Measurements from ENCODE around the gene TTC28.

Gene TTC28

DNA sequence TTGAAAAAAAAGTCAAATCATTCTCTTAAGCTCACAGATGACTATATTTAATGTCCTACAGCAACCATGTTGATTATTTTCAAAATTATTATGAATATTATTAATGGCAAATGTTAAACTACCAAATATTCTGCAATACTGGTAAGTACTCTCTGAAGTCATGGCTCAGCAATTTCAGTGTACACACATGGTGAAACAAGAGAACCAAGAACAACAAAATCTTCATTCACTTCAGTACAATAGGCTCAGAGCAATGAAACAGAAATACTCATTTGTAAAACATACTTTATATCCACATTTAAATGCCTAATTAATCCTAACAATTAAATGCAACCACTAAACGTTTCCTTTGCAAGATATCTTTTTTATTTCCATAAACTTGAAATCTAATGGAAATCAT, 347.2 kb downstream of the TTC28 start:
- Histone ChIP-seq H3K4ac (ENCODE audit: low read depth in 1 of 2, low read length in 2 of 2) (no peak overlapping the region), H2BK12ac (ENCODE audit: low read length in 2 of 2) (no peak overlapping the region), H2BK120ac (ENCODE audit: low read depth, low read length) (no peak overlapping the region), H3K4me3 (ENCODE audit: insufficient read depth in 1 of 2, low read depth in 1 of 2, low read length in 2 of 2) (no peak overlapping the region), H3K79me1 (replicated peaks; ENCODE audit: low read length, poor library complexity, severe bottlenecking) (peaks cover 2% of the 10 kb centered on the region), H2AFZ (ENCODE audit: low read depth, low read length) (no peak overlapping the region), H3K23ac (ENCODE audit: low read length in 2 of 2) (no peak overlapping the region), H3K27me3 (ENCODE audit: control insufficient read depth in 1 of 2, insufficient read depth in 1 of 2, low read length in 2 of 2) (no peaks in the 10 kb centered on the region), H3K9me3 (ENCODE audit: control insufficient read depth, low read length) (no peaks in the 10 kb centered on the region), H3K18ac (ENCODE audit: low read depth in 1 of 2, low read length in 2 of 2) (no peak overlapping the region), H2AK5ac (ENCODE audit: low read length, severe bottlenecking) (no peak overlapping the region), H3K27ac (ENCODE audit: low read length, poor library complexity, severe bottlenecking) (no peak overlapping the region), H2BK5ac (ENCODE audit: low read depth, low read length, poor library complexity, severe bottlenecking) (no peak overlapping the region), H3K36me3 (ENCODE audit: control insufficient read depth in 1 of 2, insufficient read depth in 2 of 2, low read depth in 1 of 2, low read length in 2 of 2) (no peaks in the 10 kb centered on the region), H3K9ac (ENCODE audit: low read length) (no peak overlapping the region), H4K91ac (ENCODE audit: low read length) (no peak overlapping the region), H4K8ac (ENCODE audit: low read length) (no peak overlapping the region), H3K14ac (ENCODE audit: low read length in 2 of 2) (no peak overlapping the region), H3K4me2 (ENCODE audit: low read length, poor library complexity, severe bottlenecking) (no peak overlapping the region), H2BK15ac (ENCODE audit: low read depth, poor library complexity, severe bottlenecking) (no peak overlapping the region), H3K4me1 (ENCODE audit: control insufficient read depth, insufficient read depth, low read depth, low read length) (no peaks in the 10 kb centered on the region)
- 83% methylated on average over 1 of the region's 1 CpG for WGBS
- DNase-seq = no peak

DNA sequence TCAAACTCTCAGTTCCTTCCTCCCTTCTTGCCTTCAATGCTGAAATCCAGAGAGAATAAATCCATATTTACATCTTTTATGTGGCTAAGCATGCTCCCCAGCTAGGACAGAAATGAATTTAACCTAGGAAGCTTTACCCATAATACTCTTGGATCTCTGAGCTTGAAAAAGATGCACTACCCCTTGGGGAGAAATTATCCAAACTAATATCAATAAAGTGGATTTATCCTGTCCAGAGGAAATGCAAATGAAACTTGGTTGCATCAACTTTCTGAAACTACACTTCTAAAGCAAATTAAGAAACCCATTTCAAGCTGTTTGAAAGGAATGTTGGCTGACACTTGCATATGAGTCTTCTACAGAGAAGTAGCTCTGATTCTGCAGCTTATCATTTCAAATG, 347.9 kb downstream of the TTC28 start:
- Histone ChIP-seq H3K27me3 (ENCODE audit: control insufficient read depth in 1 of 2, insufficient read depth in 1 of 2, low read length in 2 of 2) (no peaks in the 10 kb centered on the region), H3K23ac (ENCODE audit: low read length in 2 of 2) (no peak overlapping the region), H3K4me1 (ENCODE audit: control insufficient read depth, insufficient read depth, low read depth, low read length) (no peaks in the 10 kb centered on the region), H2AK5ac (ENCODE audit: low read length, severe bottlenecking) (no peak overlapping the region), H3K9ac (ENCODE audit: low read length) (no peak overlapping the region), H3K79me1 (replicated peaks; ENCODE audit: low read length, poor library complexity, severe bottlenecking) (peaks cover 2% of the 10 kb centered on the region), H3K14ac (ENCODE audit: low read length in 2 of 2) (no peak overlapping the region), H3K27ac (ENCODE audit: low read length, poor library complexity, severe bottlenecking) (no peak overlapping the region), H2BK5ac (ENCODE audit: low read depth, low read length, poor library complexity, severe bottlenecking) (no peak overlapping the region), H3K4me2 (ENCODE audit: low read length, poor library complexity, severe bottlenecking) (no peak overlapping the region), H2AFZ (ENCODE audit: low read depth, low read length) (no peak overlapping the region), H3K4ac (ENCODE audit: low read depth in 1 of 2, low read length in 2 of 2) (no peak overlapping the region), H3K36me3 (ENCODE audit: control insufficient read depth in 1 of 2, insufficient read depth in 2 of 2, low read depth in 1 of 2, low read length in 2 of 2) (no peaks in the 10 kb centered on the region), H3K4me3 (ENCODE audit: insufficient read depth in 1 of 2, low read depth in 1 of 2, low read length in 2 of 2) (no peak overlapping the region), H4K91ac (ENCODE audit: low read length) (no peak overlapping the region), H3K18ac (ENCODE audit: low read depth in 1 of 2, low read length in 2 of 2) (no peak overlapping the region), H2BK12ac (ENCODE audit: low read length in 2 of 2) (no peak overlapping the region), H4K8ac (ENCODE audit: low read length) (no peak overlapping the region), H2BK15ac (ENCODE audit: low read depth, poor library complexity, severe bottlenecking) (no peak overlapping the region), H2BK120ac (ENCODE audit: low read depth, low read length) (no peak overlapping the region), H3K9me3 (ENCODE audit: control insufficient read depth, low read length) (no peaks in the 10 kb centered on the region)
- no peak for DNase-seq

DNA sequence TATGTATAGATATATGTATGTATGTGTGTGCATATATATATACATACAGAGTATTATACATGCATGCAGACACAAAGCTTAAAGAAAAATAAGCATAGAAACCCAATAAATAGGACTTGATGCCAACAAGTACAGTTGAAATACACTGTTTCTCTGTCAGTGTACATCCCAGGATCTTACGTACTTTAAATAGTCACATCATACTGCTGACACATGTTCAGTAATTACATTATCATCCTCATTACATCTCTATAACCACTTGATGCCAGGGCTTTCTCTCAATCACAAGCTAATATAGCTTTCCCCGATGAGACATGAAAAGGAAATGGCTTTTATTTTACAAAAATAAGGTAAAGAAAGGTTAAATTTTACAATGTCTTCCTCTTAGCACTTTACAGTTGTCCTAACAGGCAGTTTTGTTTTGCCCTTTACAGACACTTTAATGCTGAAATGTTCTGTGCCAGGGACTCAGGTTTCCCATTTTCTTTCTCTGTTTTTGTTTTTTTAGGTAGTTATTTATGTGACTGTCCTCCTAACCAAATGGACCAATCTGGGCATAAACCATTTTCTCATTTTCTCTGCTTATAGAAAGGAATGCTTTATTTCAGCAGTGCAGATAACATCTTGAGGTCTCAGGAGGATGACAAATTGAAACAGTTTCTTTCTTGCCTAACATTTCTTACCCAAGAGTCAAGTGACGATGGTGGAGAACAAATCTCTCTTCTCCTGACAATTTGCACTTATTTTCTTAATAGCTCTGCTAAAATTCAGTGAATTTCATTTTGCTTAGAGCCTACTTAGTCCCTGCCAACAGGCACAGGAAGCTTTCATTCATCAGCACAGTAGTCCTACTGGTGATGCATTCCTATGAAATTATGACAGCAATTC, 350.2 kb downstream of the TTC28 start:
- no peak overlapping the region for H2BK15ac ChIP-seq (ENCODE audit: low read depth, poor library complexity, severe bottlenecking)
- peak; percentile 58 for DNase-seq
- WGBS = 84% methylated on average over 2 of the region's 3 CpGs
- H3K14ac ChIP-seq (ENCODE audit: low read length in 2 of 2) = no peak overlapping the region
- H3K9ac ChIP-seq (ENCODE audit: low read length) = peak overlapping the region; percentile 27
- H3K27me3 ChIP-seq (ENCODE audit: control insufficient read depth in 1 of 2, insufficient read depth in 1 of 2, low read length in 2 of 2) = no peaks in the 10 kb centered on the region
- H3K9me3 ChIP-seq (ENCODE audit: control insufficient read depth, low read length) = no peaks in the 10 kb centered on the region
- H2BK120ac ChIP-seq (ENCODE audit: low read depth, low read length) = no peak overlapping the region
- no peak overlapping the region for H2AFZ ChIP-seq (ENCODE audit: low read depth, low read length)
- no peak overlapping the region for H3K18ac ChIP-seq (ENCODE audit: low read depth in 1 of 2, low read length in 2 of 2)
- no peak overlapping the region for H2BK5ac ChIP-seq (ENCODE audit: low read depth, low read length, poor library complexity, severe bottlenecking)
- no peaks in the 10 kb centered on the region for H3K36me3 ChIP-seq (ENCODE audit: control insufficient read depth in 1 of 2, insufficient read depth in 2 of 2, low read depth in 1 of 2, low read length in 2 of 2)
- H3K79me1 ChIP-seq (replicated peaks; ENCODE audit: low read length, poor library complexity, severe bottlenecking) = peaks cover 2% of the 10 kb centered on the region
- H3K27ac ChIP-seq (ENCODE audit: low read length, poor library complexity, severe bottlenecking) = no peak overlapping the region
- H3K4me1 ChIP-seq (ENCODE audit: control insufficient read depth, insufficient read depth, low read depth, low read length) = no peaks in the 10 kb centered on the region
- H2BK12ac ChIP-seq (ENCODE audit: low read length in 2 of 2) = no peak overlapping the region
- no peak overlapping the region for H3K4me2 ChIP-seq (ENCODE audit: low read length, poor library complexity, severe bottlenecking)
- no peak overlapping the region for H4K91ac ChIP-seq (ENCODE audit: low read length)
- H4K8ac ChIP-seq (ENCODE audit: low read length) = no peak overlapping the region
- no peak overlapping the region for H3K23ac ChIP-seq (ENCODE audit: low read length in 2 of 2)
- H3K4me3 ChIP-seq (ENCODE audit: insufficient read depth in 1 of 2, low read depth in 1 of 2, low read length in 2 of 2) = no peak overlapping the region
- no peak overlapping the region for H2AK5ac ChIP-seq (ENCODE audit: low read length, severe bottlenecking)
- no peak overlapping the region for H3K4ac ChIP-seq (ENCODE audit: low read depth in 1 of 2, low read length in 2 of 2)

DNA sequence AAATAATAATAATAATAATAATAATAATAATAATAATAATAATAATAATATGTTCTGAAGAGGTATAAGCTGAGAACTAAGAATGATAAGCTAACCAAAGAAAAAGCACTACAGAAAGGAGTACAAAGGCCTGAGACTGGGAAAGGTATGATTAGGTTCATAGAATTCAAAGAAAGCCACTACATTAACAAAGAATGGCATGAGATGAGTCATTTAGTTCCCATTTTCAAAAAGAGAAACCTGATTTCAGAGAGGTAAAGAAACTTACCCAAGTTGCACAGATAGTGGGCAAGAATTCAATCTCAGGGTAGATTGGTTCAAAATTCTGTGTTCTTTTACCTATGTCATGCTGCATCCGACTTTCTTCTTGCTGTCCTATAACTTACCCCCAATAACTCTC, 350.9 kb downstream of the TTC28 start:
- Histone ChIP-seq H2BK120ac (ENCODE audit: low read depth, low read length) (no peak overlapping the region), H2BK15ac (ENCODE audit: low read depth, poor library complexity, severe bottlenecking) (no peak overlapping the region), H3K23ac (ENCODE audit: low read length in 2 of 2) (no peak overlapping the region), H3K36me3 (ENCODE audit: control insufficient read depth in 1 of 2, insufficient read depth in 2 of 2, low read depth in 1 of 2, low read length in 2 of 2) (no peaks in the 10 kb centered on the region), H2AFZ (ENCODE audit: low read depth, low read length) (no peak overlapping the region), H3K4me2 (ENCODE audit: low read length, poor library complexity, severe bottlenecking) (no peak overlapping the region), H4K91ac (ENCODE audit: low read length) (no peak overlapping the region), H3K79me1 (replicated peaks; ENCODE audit: low read length, poor library complexity, severe bottlenecking) (peaks cover 2% of the 10 kb centered on the region), H2BK5ac (ENCODE audit: low read depth, low read length, poor library complexity, severe bottlenecking) (no peak overlapping the region), H3K18ac (ENCODE audit: low read depth in 1 of 2, low read length in 2 of 2) (no peak overlapping the region), H3K9me3 (ENCODE audit: control insufficient read depth, low read length) (no peaks in the 10 kb centered on the region), H3K4ac (ENCODE audit: low read depth in 1 of 2, low read length in 2 of 2) (no peak overlapping the region), H3K27me3 (ENCODE audit: control insufficient read depth in 1 of 2, insufficient read depth in 1 of 2, low read length in 2 of 2) (no peaks in the 10 kb centered on the region), H2AK5ac (ENCODE audit: low read length, severe bottlenecking) (no peak overlapping the region), H3K4me3 (ENCODE audit: insufficient read depth in 1 of 2, low read depth in 1 of 2, low read length in 2 of 2) (no peak overlapping the region), H3K27ac (ENCODE audit: low read length, poor library complexity, severe bottlenecking) (no peak overlapping the region), H2BK12ac (ENCODE audit: low read length in 2 of 2) (no peak overlapping the region), H3K4me1 (ENCODE audit: control insufficient read depth, insufficient read depth, low read depth, low read length) (no peaks in the 10 kb centered on the region), H4K8ac (ENCODE audit: low read length) (no peak overlapping the region), H3K9ac (ENCODE audit: low read length) (no peak overlapping the region), H3K14ac (ENCODE audit: low read length in 2 of 2) (no peak overlapping the region)
- WGBS = no CpG with 5 or more reads among the region's 1 CpG
- no peak for DNase-seq
